Endodermal cell (in vitro differentiated cells): ENCODE measurements around the gene SGPP2. TPM values are rescaled to one million over a fixed set of nuclear protein-coding genes. Genes with fewer than 3 reads are reported as not detected.

ENCODE experiments used
- DNase-seq: peaks from one replicate; pipeline ENCODE4 v3.0.0-alpha.2; 2017
- H3K27ac ChIP-seq: 2 replicates; pipeline ENCODE4 v1.5.1; 2013; ENCODE audit warnings: mild to moderate bottlenecking, low read depth, low read length, moderate library complexity
- H3K27me3 ChIP-seq: 2 replicates; pipeline ENCODE4 v1.6.1; 2013; ENCODE audit warnings: mild to moderate bottlenecking, low read length, moderate library complexity; ENCODE audit not compliant: insufficient read depth, control insufficient read depth, poor library complexity, severe bottlenecking
- H3K36me3 ChIP-seq: 2 replicates; pipeline ENCODE4 v1.7.0; 2013; ENCODE audit warnings: mild to moderate bottlenecking, low read length, moderate library complexity; ENCODE audit not compliant: control insufficient read depth, insufficient read depth
- H3K4me1 ChIP-seq: one replicate; pipeline ENCODE4 v1.7.0; 2013; ENCODE audit warnings: low read length; ENCODE audit not compliant: control insufficient read depth, insufficient read depth
- H3K4me3 ChIP-seq: 2 replicates; pipeline ENCODE4 v1.5.1; 2013; ENCODE audit warnings: mild to moderate bottlenecking, low read length, moderate library complexity
- H3K9ac ChIP-seq: 2 replicates; pipeline ENCODE4 v1.6.1; 2013; ENCODE audit warnings: mild to moderate bottlenecking, low read length, moderate library complexity; ENCODE audit not compliant: poor library complexity, severe bottlenecking; ENCODE audit errors: extremely low read depth
- H3K9me3 ChIP-seq: 2 replicates; pipeline ENCODE4 v1.6.1; 2013; ENCODE audit warnings: mild to moderate bottlenecking, low read length, moderate library complexity; ENCODE audit not compliant: control insufficient read depth
- H3K27ac Mint-ChIP-seq: 2 replicates; pipeline ENCODE4 v1.8.0; 2020; ENCODE audit warnings: mixed read lengths
- H3K27me3 Mint-ChIP-seq: 2 replicates; pipeline ENCODE4 v1.8.0; 2021; ENCODE audit warnings: mild to moderate bottlenecking, mixed read lengths; ENCODE audit not compliant: insufficient read depth
- H3K36me3 Mint-ChIP-seq: 2 replicates; pipeline ENCODE4 v1.8.0; 2020; ENCODE audit warnings: low read depth, mixed read lengths
- H3K4me1 Mint-ChIP-seq: 2 replicates; pipeline ENCODE4 v1.8.0; 2020; ENCODE audit warnings: mixed read lengths
- H3K4me3 Mint-ChIP-seq: 2 replicates; pipeline ENCODE4 v1.8.0; 2020; ENCODE audit warnings: mild to moderate bottlenecking, moderate library complexity, mixed read lengths
- H3K9me3 Mint-ChIP-seq: 2 replicates; pipeline ENCODE4 v1.8.0; 2020; ENCODE audit warnings: mild to moderate bottlenecking, mixed read lengths
- WGBS, 2 experiments: methylation state at CpG; one replicate each; pipeline versions ENCODE4 v1.1.5 to v1.1.7; 2013; ENCODE audit warnings: missing lambda C conversion rate in 2 of 2, mixed read lengths in 1 of 2; ENCODE audit not compliant: insufficient coverage in 1 of 2, insufficient read length in 1 of 2; 5-methylcytosine and 5-hydroxymethylcytosine counted together
- total RNA-seq, 2 donors: library from RNA; stranded (reverse); fragmentation: NEBNext Ultra II Directional in 1 of 2; extraction: Animal tissue kit (Norgen Biotek cat#: 25700) in 1 of 2; gene quantifications; 2 replicates in 1 of 2; 3 replicates in 1 of 2; pipeline ENCODE4 v1.2.1, GENCODE V29; 2021
- TF ChIP-seq, protein P1 (sequence below): fragments of 200-600 bp; sonication (generic); conservative IDR thresholded peaks from 2 replicates; pipeline ENCODE4 v1.5.0; 2021; ENCODE audit warnings: antibody characterized with exemption, mild to moderate bottlenecking

Gene SGPP2
- total RNA-seq, 2 donors from 2014 or later = not detected

GRCh38 chr2:222561151-222561550, 136.8 kb downstream of the SGPP2 start:
- Histone ChIP-seq H3K9ac (no peak overlapping the region), H3K27me3 (no peaks in the 10 kb centered on the region), H3K36me3 (peaks cover 3% of the 10 kb centered on the region), H3K27ac (no peak overlapping the region), H3K9me3 (no peaks in the 10 kb centered on the region), H3K4me3 (no peak overlapping the region), H3K4me1 (no peaks in the 10 kb centered on the region)
- TF ChIP-seq, protein P1, sequence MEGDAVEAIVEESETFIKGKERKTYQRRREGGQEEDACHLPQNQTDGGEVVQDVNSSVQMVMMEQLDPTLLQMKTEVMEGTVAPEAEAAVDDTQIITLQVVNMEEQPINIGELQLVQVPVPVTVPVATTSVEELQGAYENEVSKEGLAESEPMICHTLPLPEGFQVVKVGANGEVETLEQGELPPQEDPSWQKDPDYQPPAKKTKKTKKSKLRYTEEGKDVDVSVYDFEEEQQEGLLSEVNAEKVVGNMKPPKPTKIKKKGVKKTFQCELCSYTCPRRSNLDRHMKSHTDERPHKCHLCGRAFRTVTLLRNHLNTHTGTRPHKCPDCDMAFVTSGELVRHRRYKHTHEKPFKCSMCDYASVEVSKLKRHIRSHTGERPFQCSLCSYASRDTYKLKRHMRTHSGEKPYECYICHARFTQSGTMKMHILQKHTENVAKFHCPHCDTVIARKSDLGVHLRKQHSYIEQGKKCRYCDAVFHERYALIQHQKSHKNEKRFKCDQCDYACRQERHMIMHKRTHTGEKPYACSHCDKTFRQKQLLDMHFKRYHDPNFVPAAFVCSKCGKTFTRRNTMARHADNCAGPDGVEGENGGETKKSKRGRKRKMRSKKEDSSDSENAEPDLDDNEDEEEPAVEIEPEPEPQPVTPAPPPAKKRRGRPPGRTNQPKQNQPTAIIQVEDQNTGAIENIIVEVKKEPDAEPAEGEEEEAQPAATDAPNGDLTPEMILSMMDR = no peak
- Mint-ChIP-seq H3K27me3 (peaks cover 31% of the 10 kb centered on the region), H3K27ac (no peak overlapping the region), H3K36me3 (no peaks in the 10 kb centered on the region), H3K4me3 (no peak overlapping the region), H3K4me1 (peaks cover 6% of the 10 kb centered on the region), H3K9me3 (no peaks in the 10 kb centered on the region)
- DNase-seq = no peak
- WGBS, 2 experiments = 97 to 100% methylated on average over 4 of the region's 4 CpGs

DNA sequence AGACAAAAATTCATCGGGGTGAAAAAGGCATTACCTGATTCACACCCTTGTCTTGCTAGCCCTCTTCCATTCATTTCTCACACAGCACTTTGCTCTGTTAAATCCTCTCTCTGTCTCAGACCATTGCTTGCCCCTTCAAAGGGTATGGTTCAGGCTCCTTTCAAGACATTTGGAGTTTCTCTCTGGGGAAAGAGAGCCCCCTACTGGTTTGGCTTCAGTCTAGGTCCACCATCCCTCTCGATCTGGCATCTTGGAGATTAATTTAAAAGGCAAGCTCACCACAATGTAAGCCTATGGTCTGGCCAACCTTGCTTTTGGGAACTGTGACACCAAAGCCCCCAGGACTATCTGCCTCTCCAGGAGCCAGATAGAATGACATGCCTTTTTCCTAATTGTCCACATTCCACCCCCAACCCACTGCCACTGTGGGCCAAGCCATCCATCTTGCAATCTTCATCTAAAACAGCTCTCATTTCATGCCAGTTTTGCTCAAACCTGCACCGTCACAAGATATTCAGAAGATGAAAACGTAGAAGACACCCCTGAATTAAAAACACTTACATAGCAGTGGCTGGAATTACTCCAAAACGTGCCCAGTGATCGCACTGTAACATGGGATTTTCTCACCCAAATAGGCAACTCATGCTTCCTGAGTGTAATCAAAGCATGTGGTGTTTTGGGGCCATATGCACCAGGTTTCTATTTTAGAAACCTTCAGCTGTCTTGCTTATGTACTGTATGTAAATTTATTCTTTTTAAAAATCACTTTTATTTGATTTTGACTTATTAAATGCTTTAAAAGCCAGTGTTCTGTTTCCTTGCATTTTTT, 137.7 kb downstream of the SGPP2 start:
- Mint-ChIP-seq H3K27me3 (peaks cover 28% of the 10 kb centered on the region), H3K27ac (no peak overlapping the region)
- H3K27ac ChIP-seq = no peak overlapping the region

GRCh38 chr2:222563106-222563718, 138.9 kb downstream of the SGPP2 start:
- Histone ChIP-seq H3K27ac (no peak overlapping the region), H3K9me3 (no peaks in the 10 kb centered on the region), H3K9ac (no peak overlapping the region), H3K27me3 (no peaks in the 10 kb centered on the region), H3K4me3 (no peak overlapping the region), H3K36me3 (peaks cover 3% of the 10 kb centered on the region), H3K4me1 (no peaks in the 10 kb centered on the region)
- Mint-ChIP-seq H3K4me1 (peaks cover 6% of the 10 kb centered on the region), H3K36me3 (no peaks in the 10 kb centered on the region), H3K4me3 (no peak overlapping the region), H3K27me3 (peaks cover 19% of the 10 kb centered on the region), H3K9me3 (no peaks in the 10 kb centered on the region), H3K27ac (no peak overlapping the region)
- WGBS, 2 experiments = 82% methylated on average over 7 to 11 of the region's 11 CpGs
- no peak for DNase-seq
- TF ChIP-seq, protein P1 = no peak

More for the DNA sequence above, 137.7 kb downstream of the SGPP2 start:
- Histone ChIP-seq H3K4me1 (no peaks in the 10 kb centered on the region), H3K4me3 (no peak overlapping the region), H3K36me3 (peaks cover 3% of the 10 kb centered on the region), H3K27me3 (no peaks in the 10 kb centered on the region), H3K9me3 (no peaks in the 10 kb centered on the region), H3K9ac (no peak overlapping the region)
- DNase-seq = peak; percentile 89
- no peak overlapping the region for H3K4me3 Mint-ChIP-seq
- H3K9me3 Mint-ChIP-seq = no peaks in the 10 kb centered on the region
- TF ChIP-seq, protein P1 = peak; percentile 83
- peaks cover 6% of the 10 kb centered on the region for H3K4me1 Mint-ChIP-seq
- H3K36me3 Mint-ChIP-seq = no peaks in the 10 kb centered on the region
- 60 to 62% methylated on average over 4 to 6 of the region's 6 CpGs for WGBS, 2 experiments
